ENCODE measurements around the gene CCL1. TPM values are rescaled to one million over a fixed set of nuclear protein-coding genes. Genes with fewer than 3 reads are reported as not detected.

Gene CCL1
- total and polyA plus RNA-seq, 2 experiments from 2014 or later, result not detected

- Histone ChIP-seq H3K27ac (no peak overlapping the region), H3K4me3 (no peak overlapping the region), H3K36me3 (no peaks in the 10 kb centered on the region), H3K4me1 (ENCODE audit: low read depth) (no peaks in the 10 kb centered on the region), H3K27me3 (peaks cover 45% of the 10 kb centered on the region), H3K9me3 (ENCODE audit: low read depth) (no peaks in the 10 kb centered on the region)
- TF ChIP-seq CTCF (IDR thresholded peaks at IDR 0.05; ENCODE audit: low read depth, low read length), result no peak
- peak in 1 of 2 donors; percentile 95 for DNase-seq (ENCODE audit: low read depth in 1 of 2, low spot score in 1 of 2)
Observed at GRCh38 chr17:34314279-34314678, 48.8 kb downstream of the CCL1 start.

- H3K36me3 ChIP-seq, result no peaks in the 10 kb centered on the region
- no peaks in the 10 kb centered on the region for H3K4me1 ChIP-seq (ENCODE audit: low read depth)
- no peak overlapping the region for H3K4me3 ChIP-seq
- H3K27ac ChIP-seq, result no peak overlapping the region
- peak in 1 of 2 donors; percentile 73 for DNase-seq (ENCODE audit: low read depth in 1 of 2, low spot score in 1 of 2)
- H3K27me3 ChIP-seq, result peaks cover 45% of the 10 kb centered on the region
- H3K9me3 ChIP-seq (ENCODE audit: low read depth), result no peaks in the 10 kb centered on the region
- no peak for TF ChIP-seq CTCF (IDR thresholded peaks at IDR 0.05; ENCODE audit: low read depth, low read length)
Observed at GRCh38 chr17:34313164-34313563, 49.9 kb downstream of the CCL1 start.

- peak in 1 of 2 donors; percentile 91 for DNase-seq (ENCODE audit: low read depth in 1 of 2, low spot score in 1 of 2)
Observed at GRCh38 chr17:34312080-34312479, 51.0 kb downstream of the CCL1 start.

GRCh38 chr17:34311291-34311690, 51.7 kb downstream of the CCL1 start:
- DNase-seq (ENCODE audit: low read depth in 1 of 2, low spot score in 1 of 2), result no peak
- H3K4me3 ChIP-seq, result no peak overlapping the region
- H3K27me3 ChIP-seq, result peaks cover 45% of the 10 kb centered on the region
- no peak overlapping the region for H3K27ac ChIP-seq
- TF ChIP-seq CTCF (IDR thresholded peaks at IDR 0.05; ENCODE audit: low read depth, low read length), result no peak
- no peaks in the 10 kb centered on the region for H3K9me3 ChIP-seq (ENCODE audit: low read depth)
- H3K36me3 ChIP-seq, result no peaks in the 10 kb centered on the region
- H3K4me1 ChIP-seq (ENCODE audit: low read depth), result no peaks in the 10 kb centered on the region

More at GRCh38 chr17:34312080-34312479, 51.0 kb downstream of the CCL1 start:
- Histone ChIP-seq H3K4me1 (ENCODE audit: low read depth) (no peaks in the 10 kb centered on the region), H3K36me3 (no peaks in the 10 kb centered on the region), H3K27ac (no peak overlapping the region), H3K9me3 (ENCODE audit: low read depth) (no peaks in the 10 kb centered on the region), H3K27me3 (peaks cover 45% of the 10 kb centered on the region), H3K4me3 (no peak overlapping the region)
- no peak for TF ChIP-seq CTCF (IDR thresholded peaks at IDR 0.05; ENCODE audit: low read depth, low read length)

Other genes with a start within 250 kb of the CCL1 start
- 0.46 and 0.54 TPM in 2 replicates for gene CCL2, start 107.9 kb downstream of the CCL1 start, total RNA-seq
- 0.41 and 0.77 TPM in 2 replicates for gene CCL2, start 107.9 kb downstream of the CCL1 start, polyA plus RNA-seq
- gene CCL7, start 93.0 kb downstream of the CCL1 start, total RNA-seq, result not detected in 2 replicates
- not detected in 2 replicates for gene CCL7, start 93.0 kb downstream of the CCL1 start, polyA plus RNA-seq
- not detected in 2 replicates for gene CCL11, start 77.5 kb downstream of the CCL1 start, total RNA-seq
- gene CCL11, start 77.5 kb downstream of the CCL1 start, polyA plus RNA-seq, result not detected in 2 replicates
- not detected in 2 replicates for gene CCL8, start 43.8 kb downstream of the CCL1 start, total RNA-seq
- not detected in 2 replicates for gene CCL8, start 43.8 kb downstream of the CCL1 start, polyA plus RNA-seq
- not detected in 2 replicates for gene CCL13, start 6.8 kb downstream of the CCL1 start, total RNA-seq
- gene CCL13, start 6.8 kb downstream of the CCL1 start, polyA plus RNA-seq, result not detected in 2 replicates
- gene TMEM132E, start 216.3 kb upstream of the CCL1 start, total RNA-seq, result 0.18 and 0.46 TPM in 2 replicates
- 0.16 TPM in 1 of 2 replicates, not detected in the other for gene TMEM132E, start 216.3 kb upstream of the CCL1 start, polyA plus RNA-seq